Posterior cingulate gyrus (tissue), 11 donors: ENCODE results near the gene ZNF772.
"Not testable (repeated sequence)": the region's sequence is repeated elsewhere in the genome, so short reads cannot be mapped to it uniquely, and the experiment has no call there.

Source experiments
- DNase-seq, 10 donors: peaks; one replicate each; pipeline versions ENCODE4 v3.0.0 to v3.0.0-alpha.2; 2020 to 2021; ENCODE audit warnings: mixed read lengths in 3 of 10
- intact Hi-C: fragments of 100-400 bp; cut with DNase I; formaldehyde crosslinking; loops from one replicate; pipeline ENCODE4 v1.15.1; 2023

The ZNF772 gene

GRCh38 chr19:57477191-57478008 lies at the start of gene ZNF772:
Gene ZNF772 (minus strand): TSS chr19:57477566. CDS start chr19:57477309, 257 bp downstream.
- intact Hi-C loops: loop anchor here (1.0 kb wide), 1 partner anchor 10 kb away; the partner anchor contains the start of gene ZNF419

DNA sequence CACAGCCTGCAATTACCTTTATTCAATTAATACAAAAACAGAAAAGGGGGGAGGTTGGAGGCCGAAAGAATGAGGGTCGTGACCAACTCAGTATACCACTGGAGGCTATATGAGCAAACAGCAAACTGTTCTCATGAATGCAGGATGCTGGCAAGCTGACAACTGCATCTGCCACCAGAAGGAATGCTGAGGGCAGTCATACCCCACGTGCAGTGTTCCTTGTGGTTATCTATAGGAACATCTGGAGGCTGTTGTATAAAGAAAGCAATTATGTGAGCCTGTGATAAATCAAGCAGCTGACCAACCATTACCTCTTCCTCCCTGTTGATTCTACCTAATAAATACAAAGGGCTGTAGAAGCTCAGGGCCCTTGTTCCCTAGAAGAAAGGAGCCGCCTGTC lies 40.7 kb upstream of the ZNF772 start:
- DNase-seq, intact Hi-C loops: not testable (repeated sequence)

More at GRCh38 chr19:57477191-57478008, at the start of gene ZNF772:
- DNase-seq: peak; percentile 87 to 99 (median 93)

GRCh38 chr19:57515255-57515654 lies 37.9 kb upstream of the ZNF772 start:
- peak in 1 of 10 donors; percentile 3 for DNase-seq
- intact Hi-C loops: no loop called here

DNA sequence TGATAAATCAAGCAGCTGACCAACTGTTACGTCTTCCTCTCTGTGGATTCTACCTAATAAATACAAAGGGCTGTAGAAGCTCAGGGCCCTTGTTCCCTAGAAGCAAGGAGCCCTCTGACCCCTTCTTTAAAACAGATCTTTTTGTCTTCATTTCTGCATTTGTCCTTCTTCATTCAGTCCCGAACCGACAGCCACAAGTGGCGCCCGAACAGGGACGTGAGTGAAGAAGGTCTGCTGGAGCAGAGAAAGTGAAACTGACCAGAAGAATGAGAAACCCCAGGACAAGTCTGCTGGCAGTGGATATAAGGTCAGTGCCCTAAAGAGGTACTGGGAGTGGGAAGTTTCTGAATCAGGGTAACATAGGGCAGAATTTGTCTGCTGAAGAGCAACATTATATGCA lies 35.5 kb upstream of the ZNF772 start:
- DNase-seq: no peak

GRCh38 chr19:57511484-57511883 lies 34.1 kb upstream of the ZNF772 start:
- no peak for DNase-seq

More for the DNA sequence above, 35.5 kb upstream of the ZNF772 start:
- intact Hi-C loops: no loop called here

DNA sequence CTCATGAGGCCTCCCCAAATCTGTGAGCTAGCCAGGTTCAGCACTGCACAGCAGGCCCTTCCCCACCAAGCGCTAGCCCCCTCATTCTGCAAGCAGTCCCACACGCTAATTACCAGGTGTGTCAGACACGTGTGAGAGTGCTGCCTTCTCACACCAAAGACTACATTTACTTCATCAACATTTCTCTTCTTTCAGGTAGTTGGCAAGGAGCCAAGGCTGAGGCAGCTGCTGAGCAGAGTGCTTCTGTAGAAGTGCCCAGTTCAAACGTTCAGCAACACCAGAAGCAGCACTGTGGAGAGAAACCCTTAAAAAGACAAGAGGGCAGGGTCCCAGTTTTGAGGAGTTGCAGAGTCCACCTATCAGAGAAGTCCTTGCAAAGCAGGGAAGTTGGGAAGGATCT lies 28.8 kb upstream of the ZNF772 start:
- no peak for DNase-seq
- intact Hi-C loops: no loop called here

More at GRCh38 chr19:57511484-57511883, 34.1 kb upstream of the ZNF772 start:
- intact Hi-C loops: no loop called here

DNA sequence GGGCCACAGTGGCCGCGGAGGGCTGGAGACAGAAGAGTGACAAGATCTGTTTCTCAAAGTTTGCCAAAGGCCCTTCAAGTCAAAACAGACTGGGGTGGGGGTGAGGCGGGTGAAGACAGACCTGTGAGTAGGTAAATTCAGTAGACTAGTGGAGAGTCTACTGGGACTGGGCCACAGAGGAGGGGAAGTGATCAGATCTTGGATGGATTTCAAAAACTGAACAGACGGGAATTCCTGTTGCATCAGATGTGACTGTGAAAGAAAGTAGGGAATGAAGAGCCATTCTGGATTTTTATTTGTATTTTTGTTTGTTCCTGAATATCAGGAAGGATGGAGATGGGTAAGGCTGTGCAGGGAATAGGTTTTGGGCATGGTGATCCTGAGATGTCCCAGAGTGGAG lies 23.0 kb upstream of the ZNF772 start:
- intact Hi-C loops, DNase-seq: not testable (repeated sequence)

- intact Hi-C loops: not testable (repeated sequence)
- peak; percentile 66 to 98 (median 92) for DNase-seq
These were observed 22.5 kb upstream of the ZNF772 start, which contains the start of gene ZNF773 for GRCh38 chr19:57499680-57500395. Gene ZNF773 (plus strand): TSS chr19:57499938. CDS start chr19:57500081, 143 bp downstream.

DNA sequence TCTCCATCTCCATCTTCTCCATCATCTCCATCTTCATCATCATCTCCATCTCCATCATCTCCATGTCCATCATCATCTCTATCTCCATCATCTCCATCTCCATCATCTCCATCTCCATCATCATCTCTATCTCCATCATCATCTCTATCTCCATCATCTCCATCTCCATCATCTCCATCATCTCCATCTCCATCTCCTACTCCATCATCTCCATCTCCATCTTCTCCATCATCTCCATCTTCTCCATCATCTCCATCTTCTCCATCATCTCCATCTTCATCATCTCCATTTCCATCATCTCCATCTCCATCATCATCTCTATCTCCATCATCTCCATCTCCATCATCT lies 21.9 kb upstream of the ZNF772 start:
- intact Hi-C loops, DNase-seq: not testable (repeated sequence)

DNA sequence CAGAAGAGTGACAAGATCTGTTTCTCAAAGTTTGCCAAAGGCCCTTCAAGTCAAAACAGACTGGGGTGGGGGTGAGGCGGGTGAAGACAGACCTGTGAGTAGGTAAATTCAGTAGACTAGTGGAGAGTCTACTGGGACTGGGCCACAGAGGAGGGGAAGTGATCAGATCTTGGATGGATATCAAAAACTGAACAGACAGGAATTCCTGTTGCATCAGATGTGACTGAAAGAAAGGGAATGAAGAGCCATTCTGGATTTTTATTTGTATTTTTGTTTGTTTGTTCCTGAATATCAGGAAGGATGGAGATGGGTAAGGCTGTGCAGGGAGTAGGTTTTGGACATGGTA lies 10.9 kb upstream of the ZNF772 start:
- intact Hi-C loops, DNase-seq: not testable (repeated sequence)

DNA sequence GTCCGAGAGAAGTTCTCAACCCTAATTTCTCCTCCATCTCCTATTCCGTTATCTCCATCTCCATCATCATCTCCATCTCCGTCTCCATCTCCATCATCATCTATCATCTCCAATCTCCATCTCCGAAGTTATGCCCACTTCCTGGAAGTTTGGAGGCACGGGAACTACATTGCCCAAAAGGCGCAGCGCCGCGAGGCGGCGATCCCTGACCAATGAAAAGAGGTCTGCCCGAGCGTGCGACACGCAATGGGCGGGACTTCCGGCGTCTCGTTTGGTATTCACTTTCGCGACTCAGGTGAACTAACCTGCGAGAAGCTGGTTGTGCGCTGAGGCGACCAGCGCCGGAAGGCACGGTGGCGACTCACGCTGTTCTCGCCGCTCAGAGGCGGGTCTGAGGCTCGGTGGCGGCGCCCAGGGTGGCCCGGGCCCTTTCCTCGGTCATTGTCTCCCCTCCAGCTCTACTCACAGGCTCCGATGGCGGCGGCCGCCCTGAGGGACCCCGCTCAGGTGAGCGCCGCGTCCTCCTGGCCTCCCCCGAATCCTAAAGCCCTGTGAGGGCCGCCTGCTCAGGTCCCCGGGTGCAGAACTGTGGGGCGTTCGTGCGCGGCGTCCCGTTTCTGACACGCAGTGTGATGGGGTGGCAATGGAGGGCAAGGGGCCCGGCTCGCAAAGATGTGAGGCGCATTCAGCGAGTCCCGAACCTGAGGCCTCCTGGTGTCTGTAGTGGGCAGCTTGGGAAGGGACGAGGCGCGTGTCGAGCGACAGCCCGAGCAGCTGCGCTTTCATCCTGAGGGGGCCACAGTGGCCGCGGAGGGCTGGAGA lies 10.3 kb upstream of the ZNF772 start, which contains the start of gene ZNF419:
Gene ZNF419 (plus strand): TSS at position 274 of the 822 bp plus-strand sequence. CDS start 201 bp downstream, at position 475.
- intact Hi-C loops: loop anchor here (1.0 to 2.0 kb wide), 3 partner anchors 10 to 91 kb away; partner anchors contain the start of genes ZNF17, ZNF416 and ZNF772
- peak; percentile 87 to 99 (median 95) for DNase-seq

DNA sequence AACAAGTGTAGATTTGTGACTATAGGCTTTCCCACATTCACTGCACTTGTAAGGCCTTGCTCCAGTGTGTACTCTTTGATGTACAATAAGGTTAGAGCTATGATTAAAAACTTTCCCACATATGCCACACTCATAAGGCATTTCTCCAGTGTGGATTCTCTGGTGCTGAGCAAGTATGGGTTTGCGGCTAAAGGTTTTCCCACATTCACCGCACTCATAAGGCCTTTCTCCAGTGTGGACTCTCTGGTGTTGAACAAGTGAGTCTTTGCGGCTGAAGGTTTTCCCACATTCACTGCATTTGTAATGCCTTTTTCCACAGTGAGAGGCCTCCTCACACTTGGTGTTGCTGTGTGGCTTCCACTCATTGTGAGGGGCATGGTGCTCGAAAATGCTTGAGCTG lies 3.7 kb downstream of the ZNF772 start:
- intact Hi-C loops: no loop called here
- no peak for DNase-seq

GRCh38 chr19:57466489-57466888 lies 10.9 kb downstream of the ZNF772 start:
- intact Hi-C loops: no loop called here

GRCh38 chr19:57465680-57466381 lies 11.5 kb downstream of the ZNF772 start:
- intact Hi-C loops: no loop called here
- no peak for DNase-seq

More at GRCh38 chr19:57466489-57466888, 10.9 kb downstream of the ZNF772 start:
- no peak for DNase-seq

GRCh38 chr19:57452307-57452706 lies 25.1 kb downstream of the ZNF772 start:
- DNase-seq: no peak
- intact Hi-C loops: no loop called here

- DNase-seq: no peak
- intact Hi-C loops: no loop called here
These were observed 34.2 kb downstream of the ZNF772 start for GRCh38 chr19:57443121-57443696.

DNA sequence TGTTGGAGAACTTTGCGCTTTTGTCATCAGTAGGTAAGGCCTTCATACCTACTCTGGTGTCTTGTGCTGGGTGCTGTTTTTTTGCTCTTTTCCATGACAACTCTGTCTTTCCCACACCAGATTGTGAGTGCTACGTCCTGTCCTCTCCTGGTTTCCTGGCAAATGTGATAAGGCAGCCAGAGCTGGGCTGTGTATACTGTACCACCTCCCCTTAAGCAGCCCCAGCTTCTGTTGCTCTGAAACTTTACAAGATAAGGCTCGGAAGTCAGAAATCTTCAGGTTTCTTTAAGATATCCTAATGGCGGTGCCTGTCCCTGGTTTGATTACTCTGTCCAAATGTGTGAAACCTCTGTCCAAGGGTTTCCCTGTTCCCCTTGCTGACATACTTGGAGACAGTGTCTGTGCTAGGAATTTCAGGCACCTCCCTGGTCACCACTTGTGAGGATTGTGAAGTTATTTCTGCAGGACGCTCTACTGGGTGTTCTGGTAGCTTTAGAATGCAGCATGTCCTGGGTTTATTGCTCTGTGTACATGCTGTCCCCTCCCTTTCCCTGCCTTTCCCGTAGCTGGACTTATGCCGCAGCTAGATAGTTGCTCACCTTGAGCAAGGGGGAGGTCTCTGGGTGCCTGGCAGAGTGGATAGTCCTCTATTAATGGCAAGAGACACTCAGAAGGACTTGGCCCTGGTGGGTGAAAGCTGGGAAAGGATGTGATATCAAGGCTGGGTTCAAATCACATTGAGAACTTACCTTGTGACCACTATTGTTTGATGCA lies 35.2 kb downstream of the ZNF772 start:
- DNase-seq: no peak
- intact Hi-C loops: no loop called here

DNA sequence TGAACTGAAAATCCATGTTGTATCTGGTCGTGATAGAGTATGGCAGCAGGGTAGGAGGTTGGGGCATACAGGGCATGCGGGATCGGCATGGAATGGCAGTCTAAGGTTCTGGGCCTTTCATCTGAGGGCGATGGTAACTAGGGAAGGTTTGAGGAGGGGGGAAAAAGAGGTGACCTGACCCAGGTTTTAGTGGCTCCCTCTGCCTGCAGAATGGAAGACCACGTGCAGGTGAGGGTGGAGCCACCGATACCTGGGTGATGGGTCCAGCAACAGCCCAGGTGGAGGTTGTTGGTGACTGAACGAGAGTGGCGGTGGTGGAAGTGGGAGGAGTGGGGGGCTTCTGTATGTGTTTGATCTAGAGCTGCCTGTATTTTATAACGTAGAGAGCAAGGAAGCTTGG lies 38.4 kb downstream of the ZNF772 start:
- intact Hi-C loops: no loop called here
- DNase-seq: no peak

DNA sequence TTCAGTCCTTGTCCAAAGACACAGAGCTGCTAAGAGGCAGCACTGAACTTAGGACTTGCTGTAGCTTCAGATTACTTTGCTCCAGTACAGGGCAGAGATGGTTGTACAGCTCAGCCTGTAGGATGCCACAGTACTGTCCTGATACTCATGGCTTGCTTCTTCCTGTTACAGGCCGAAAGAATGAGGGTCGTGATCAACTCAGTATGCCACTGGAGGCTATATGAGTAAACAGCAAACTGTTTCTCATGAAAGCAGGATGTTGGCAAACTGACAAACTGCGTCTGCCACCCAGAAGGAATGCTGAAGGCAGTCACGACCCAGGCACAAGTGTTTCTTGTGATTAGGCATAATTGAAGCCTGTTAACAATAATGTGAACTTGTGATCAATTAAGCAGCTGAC lies 39.4 kb downstream of the ZNF772 start:
- intact Hi-C loops: no loop called here
- DNase-seq: no peak
